Pons (tissue), 1 donor: ENCODE data around the gene CCRL2.
"Not testable (repeated sequence)": the region's sequence is repeated elsewhere in the genome, so short reads cannot be mapped to it uniquely, and the experiment has no call there.

Source experiments
- DNase-seq: peaks from one replicate; pipeline ENCODE4 v3.0.0-alpha.2; 2016; ENCODE audit warnings: low spot score

The CCRL2 gene

DNA sequence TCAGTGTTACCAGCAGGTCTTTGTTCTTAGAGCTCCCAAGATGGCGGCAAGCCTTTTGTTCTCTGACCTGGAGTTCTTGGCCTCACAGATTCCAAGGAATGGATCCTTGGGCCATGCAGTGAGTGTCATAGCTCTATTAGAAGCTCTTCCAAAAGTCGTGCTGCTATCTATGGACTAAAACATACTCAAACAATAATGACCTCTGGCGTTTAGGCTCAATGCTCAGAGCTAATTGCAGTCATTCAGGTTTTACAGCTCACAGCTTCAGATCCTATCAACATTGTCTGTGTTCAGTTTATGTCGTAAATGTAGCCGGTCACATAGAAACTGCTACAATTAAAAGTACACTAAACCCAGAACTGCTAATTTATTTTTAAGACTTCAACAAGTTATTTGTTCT is 22.2 kb downstream of the CCRL2 start:
- no peak for DNase-seq

DNA sequence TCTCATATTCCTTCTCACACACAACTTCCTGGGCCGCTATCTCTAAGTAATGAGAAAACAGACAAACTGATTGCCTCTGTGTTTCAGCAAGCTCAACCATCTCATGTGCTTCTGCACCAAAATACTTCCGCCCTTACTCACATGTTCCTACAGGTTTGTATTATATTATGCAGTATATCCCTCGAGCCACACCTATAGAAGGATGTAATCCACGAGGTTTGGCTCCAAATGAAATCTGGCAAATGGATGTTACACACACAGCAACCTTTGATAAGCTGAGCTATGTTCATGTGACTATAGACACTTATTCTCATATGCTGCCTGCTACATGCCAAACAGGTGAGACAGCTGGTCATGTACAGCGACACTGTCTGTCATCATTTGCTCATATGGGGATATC is 22.6 kb downstream of the CCRL2 start:
- DNase-seq: no peak

- DNase-seq: not testable (repeated sequence)
Measured at GRCh38 chr3:46430879-46431278, 23.8 kb downstream of the CCRL2 start.

- DNase-seq: not testable (repeated sequence)
Measured at GRCh38 chr3:46431905-46432304, 24.8 kb downstream of the CCRL2 start.

DNA sequence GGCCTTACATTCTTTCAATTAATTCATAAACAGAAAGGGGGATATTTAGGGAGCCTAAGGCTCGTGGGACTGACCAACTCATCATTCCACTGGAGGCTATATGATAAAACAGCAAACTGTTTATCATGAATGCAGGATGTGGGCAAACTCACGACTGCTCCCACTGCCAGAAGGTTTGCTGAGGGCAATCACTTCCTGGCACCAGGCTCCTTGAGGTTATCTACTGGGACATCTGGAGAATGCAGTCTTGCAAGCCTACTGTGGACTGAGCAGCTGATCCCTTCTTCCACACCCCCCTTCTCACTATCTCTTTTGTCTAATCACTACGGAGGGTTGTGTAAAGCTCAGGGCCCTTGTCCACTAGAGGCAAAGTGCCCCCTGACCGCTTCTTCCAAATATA is 26.1 kb downstream of the CCRL2 start:
- not testable (repeated sequence) for DNase-seq

DNA sequence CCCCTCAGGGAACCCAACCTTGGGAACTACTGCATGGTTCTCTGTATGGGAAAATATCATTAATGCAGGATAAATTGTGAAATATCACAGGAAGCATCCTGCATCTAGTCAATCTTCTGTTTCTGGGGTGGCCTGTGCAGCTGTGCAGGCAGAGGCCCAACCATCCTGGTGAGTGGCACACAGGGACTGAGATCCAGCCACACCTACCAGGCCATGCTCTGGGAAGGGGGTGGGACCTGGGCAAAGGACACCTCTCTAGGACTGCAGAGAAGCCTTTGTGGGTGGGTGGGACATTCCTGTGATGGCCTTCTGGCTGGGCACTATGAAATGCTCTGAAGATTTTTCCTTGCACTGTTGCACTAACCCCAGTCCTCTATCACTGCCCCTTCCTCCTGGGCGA is 26.8 kb downstream of the CCRL2 start:
- no peak for DNase-seq

GRCh38 chr3:46435081-46435726 is 28.1 kb downstream of the CCRL2 start:
- no peak for DNase-seq

DNA sequence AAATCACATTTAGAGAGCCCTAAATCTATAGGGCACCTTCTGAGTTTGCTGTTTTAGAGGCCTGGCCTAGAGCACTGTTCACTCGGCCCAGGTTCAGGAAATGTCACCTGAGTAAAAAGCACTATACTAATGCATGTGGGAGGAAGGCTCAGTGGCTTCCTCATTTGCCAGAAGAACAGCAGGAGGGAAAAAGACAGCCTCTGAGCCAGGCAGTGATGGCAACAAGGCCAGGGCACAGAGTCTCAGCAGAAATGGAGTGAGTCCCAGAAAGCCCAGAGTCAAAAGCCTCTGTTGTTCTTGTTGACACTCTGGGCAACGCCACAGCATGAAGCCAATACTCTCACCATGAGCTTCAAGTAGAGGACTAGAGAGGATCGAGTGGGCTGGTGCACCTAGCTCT is 31.8 kb downstream of the CCRL2 start:
- DNase-seq: peak; percentile 67

DNA sequence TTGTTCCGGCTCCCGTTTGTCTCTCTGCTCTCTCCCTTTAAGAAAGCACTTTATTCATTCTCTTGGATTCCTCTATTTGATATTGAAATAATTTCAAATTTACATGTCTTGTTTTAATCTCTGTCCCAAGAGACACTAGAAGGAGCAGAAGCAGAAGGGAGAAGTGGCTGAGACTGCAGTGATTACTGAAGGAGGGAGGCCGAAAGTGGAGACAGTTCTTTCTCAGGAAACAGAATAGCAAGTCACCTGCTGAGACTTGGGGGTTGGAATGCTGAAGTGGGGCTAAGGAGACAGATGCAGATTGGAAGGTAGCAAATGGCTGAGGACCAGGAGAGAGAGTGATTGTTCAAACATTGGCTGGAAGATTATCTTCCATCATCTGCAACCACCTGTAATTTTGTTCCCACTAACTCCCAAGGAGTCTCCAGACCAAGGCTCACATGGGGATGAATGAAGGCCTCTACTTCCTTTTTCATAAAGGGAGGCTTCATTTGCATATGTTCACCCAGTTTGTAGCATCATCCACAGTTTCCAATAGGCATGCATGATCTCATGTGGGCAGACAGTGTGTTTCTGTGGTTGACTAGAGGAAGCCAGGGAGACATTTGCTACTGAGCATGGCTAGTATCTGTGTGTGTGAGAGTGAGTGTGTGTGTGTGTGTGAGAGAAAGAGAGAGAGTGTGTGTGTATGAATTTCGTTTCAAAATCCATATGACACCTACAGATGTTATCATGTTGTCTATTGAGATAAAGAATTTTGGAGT is 33.7 kb downstream of the CCRL2 start:
- no peak for DNase-seq

- DNase-seq: no peak
Measured at GRCh38 chr3:46442576-46443530, 35.8 kb downstream of the CCRL2 start.

DNA sequence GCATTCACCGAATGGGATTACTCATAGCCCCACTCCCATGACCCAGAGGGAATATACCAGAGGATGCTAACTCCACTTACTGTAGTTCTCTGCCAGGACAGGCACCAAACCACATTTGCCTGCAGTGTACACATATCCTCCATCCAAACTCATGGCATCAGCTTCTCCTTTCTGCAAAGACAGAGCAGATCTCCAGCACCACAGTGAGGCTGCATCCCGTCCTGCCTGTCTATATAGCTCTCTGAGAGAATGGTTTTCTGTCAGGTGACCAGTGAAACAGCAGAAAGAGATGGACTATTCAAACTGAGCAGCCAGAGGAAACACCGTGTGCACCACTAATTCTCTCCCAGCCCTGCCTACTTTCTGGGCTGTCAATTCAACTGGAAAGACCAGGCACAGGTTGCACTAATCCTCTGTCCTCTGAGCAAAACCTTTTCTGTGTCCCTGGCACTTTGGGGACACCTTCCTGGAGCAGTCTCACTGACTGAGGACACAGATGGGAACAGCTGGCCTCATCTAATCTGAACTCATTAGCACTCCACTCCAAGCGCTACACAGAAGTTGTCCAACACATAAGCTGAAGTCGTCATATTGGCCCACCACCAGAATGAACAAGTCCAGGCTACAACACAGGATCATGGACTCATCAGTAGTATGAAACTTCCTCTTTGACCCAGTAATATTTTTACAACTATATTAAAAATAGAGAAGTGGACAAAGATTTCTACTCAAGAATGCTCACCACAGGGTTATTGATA is 40.3 kb downstream of the CCRL2 start:
- peak; percentile 24 for DNase-seq

GRCh38 chr3:46448721-46449120 is 41.7 kb downstream of the CCRL2 start:
- no peak for DNase-seq

DNA sequence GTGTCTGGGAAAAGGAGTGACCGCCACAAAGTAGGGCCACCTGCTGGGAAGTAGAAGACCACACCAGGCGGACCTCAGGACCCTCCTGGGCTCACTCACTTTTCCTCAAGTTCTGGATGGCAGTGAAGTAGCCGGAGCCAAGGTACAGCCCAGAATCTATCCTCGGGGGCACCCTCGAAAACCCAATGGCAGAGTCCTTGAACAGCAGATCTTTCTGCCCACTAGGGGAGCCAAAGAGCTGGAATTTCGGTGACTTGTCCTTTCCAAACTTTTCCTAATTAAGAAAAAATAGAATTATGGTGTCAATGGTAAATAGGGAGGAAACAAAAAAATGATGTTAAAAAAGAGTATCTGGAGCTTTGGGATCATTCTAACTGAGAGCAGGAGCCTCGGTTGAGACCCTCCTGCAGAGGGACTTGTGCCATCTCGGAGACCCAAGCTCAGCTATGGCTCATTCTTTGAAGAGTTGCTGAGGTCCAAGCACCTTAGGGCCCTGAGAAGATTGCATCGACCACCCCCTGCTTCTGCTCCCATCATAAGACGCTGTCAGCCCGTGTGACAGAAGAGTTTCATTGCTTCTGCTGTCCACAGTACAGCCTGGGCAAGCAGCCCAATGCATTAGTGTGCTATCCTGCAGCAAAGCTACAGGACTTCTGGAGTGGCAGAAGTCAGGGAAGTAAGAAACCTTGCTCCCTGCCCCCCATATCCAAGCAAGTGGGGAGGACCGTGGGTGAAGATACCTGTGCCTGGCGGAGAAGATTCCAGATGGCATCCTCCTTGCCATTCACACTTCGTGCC is 42.9 kb downstream of the CCRL2 start:
- no peak for DNase-seq

DNA sequence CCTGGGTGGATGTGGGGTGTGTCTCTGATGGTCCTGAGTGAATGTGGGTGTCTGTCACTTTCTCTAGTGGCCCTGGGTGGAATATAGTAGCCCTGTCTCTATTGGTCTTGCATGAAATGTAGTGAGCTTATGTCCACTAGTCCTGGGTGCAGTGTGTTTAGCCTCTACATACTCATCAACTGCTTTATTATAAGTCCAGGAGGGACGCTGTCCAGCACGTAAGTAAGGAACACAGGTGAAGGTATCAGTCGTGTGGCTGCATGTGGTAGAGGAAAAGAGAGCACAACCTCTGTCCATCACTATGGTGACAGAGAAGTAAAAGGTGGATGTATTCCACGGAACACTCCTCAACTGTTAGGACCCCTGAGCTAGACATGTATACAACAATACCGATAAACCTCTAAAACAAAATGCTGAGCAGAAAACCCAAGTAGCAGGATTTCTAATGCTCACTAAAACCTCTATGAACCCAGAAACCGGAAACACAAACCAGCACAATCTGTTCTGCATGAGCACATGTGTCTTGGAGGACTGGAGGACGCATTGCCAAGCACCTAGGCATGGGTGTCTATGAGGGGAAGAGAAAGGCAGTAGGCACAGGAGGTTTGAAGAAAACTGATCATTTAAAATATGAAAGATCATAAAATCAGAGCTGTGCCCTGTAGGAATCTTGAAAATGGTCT is 46.6 kb downstream of the CCRL2 start:
- no peak for DNase-seq

DNA sequence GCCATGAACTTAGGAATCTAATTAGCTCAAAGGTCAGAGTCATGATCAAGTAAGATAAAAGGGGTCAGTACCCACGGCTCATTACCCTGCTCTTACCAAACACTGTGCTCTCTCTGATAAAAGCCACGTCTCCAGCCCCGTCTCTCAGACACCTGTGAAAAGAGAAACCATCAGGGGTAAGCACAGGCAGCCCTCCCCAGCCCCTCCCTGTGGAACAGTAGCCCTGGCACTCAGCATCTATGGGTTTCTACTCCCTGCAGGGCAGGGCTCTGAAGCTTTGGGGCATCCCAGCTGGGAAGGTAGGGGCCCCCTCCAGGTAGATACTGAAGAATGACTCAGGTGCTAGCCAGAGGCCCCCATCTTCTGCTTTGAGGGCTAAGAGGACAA is 47.1 kb downstream of the CCRL2 start:
- DNase-seq: no peak

DNA sequence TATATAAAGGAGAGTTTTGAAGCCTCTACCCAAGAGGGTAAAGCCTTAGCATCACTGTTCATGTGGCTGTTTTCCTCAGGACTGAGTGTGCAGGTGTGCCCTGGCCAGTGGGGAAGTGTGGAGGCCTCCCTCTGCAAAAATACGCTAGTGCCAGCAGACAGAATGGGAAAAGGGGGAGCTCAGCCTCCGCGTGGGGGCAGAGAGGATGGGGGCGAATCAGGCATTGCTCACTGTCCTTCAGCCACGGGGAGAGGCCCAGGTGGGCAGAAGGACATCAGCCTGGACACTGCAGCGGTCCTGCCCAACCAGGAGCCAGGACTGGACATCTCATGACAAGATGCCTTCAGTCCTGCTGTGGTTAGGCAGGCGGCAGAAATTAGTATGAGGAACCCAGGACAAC is 47.5 kb downstream of the CCRL2 start:
- DNase-seq: no peak

- no peak for DNase-seq
Measured at GRCh38 chr3:46455231-46456115, 48.4 kb downstream of the CCRL2 start.

DNA sequence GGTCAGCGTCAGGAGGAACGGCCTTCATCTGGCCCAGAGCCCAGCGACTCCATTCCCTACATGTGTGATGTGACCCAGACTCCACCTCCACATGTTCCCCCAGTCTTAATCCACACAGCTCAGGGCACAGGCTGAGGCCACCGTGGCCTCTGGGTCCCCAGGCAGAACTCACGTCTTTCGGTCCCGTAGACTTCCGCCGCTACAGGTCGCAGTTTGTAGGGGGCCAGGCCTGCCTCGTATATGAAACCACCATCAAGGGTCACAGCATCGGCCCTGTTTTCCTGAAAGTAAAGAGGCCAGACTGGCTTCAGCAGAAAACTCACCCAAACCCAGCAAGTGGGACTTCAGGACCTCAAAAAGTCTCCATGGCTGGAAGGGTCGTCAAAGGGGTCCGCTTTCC is 49.1 kb downstream of the CCRL2 start:
- no peak for DNase-seq
